ENCODE data around the gene RPLP2. TPM values are rescaled to one million over a fixed set of nuclear protein-coding genes. Genes with fewer than 3 reads are reported as not detected.

Gene RPLP2
- total RNA-seq, 1 experiment from 2014 or later, result 3,468 TPM

DNA sequence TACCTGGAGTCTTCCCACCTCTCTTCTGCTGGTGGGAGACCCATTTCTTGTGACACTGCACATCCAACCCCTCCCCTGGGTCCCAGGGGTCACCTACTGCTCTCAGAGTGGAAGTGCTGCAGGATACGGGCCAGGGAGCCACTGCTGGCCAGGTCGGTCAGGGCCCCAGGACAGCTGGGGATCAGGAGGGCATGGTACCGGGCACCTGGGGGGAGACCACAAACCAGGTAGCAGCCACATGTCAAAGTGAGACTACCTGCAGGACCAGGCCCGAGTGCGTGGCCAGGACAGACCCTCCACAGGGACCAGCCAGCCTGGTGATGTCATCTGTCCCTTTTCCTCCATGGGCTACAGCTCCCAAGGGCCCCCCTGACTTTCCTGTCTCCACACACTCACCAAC is 36.3 kb upstream of the RPLP2 start:
- Histone ChIP-seq H3K4me1 (ENCODE audit: control insufficient read depth, insufficient read depth, low read length) (peaks cover 33% of the 10 kb centered on the region), H3K27ac (ENCODE audit: low read length) (no peak overlapping the region; the same call in 1 of the 2 replicates), H3K9me3 (ENCODE audit: control insufficient read depth, insufficient read depth, low read depth, low read length) (no peaks in the 10 kb centered on the region), H3K27me3 (ENCODE audit: control insufficient read depth, insufficient read depth, low read length) (no peaks in the 10 kb centered on the region), H3K36me3 (ENCODE audit: control insufficient read depth, insufficient read depth, low read length) (peaks cover 4% of the 10 kb centered on the region; the same call in 1 of the 2 replicates), H3K4me3 (ENCODE audit: low read depth in 2 of 2, low read length in 2 of 2) (no peak overlapping the region)
- in situ Hi-C loops (cut with HindIII; ENCODE audit: low pct_unique_long_range_greater_than_20kb, low sequenced_read_pairs) (no loop called here), intact Hi-C loops (cut with micrococcal nuclease; ENCODE audit: unreplicated experiment) (no loop called here)
- no peak for DNase-seq (ENCODE audit: low read depth, low spot score)
- BruUV-seq (replicated peaks), result no TSS peak
- ATAC-seq, result no peak
- ChIA-PET CTCF (no interaction called here), POLR2A (no interaction called here)
- TF ChIP-seq, protein P1, sequence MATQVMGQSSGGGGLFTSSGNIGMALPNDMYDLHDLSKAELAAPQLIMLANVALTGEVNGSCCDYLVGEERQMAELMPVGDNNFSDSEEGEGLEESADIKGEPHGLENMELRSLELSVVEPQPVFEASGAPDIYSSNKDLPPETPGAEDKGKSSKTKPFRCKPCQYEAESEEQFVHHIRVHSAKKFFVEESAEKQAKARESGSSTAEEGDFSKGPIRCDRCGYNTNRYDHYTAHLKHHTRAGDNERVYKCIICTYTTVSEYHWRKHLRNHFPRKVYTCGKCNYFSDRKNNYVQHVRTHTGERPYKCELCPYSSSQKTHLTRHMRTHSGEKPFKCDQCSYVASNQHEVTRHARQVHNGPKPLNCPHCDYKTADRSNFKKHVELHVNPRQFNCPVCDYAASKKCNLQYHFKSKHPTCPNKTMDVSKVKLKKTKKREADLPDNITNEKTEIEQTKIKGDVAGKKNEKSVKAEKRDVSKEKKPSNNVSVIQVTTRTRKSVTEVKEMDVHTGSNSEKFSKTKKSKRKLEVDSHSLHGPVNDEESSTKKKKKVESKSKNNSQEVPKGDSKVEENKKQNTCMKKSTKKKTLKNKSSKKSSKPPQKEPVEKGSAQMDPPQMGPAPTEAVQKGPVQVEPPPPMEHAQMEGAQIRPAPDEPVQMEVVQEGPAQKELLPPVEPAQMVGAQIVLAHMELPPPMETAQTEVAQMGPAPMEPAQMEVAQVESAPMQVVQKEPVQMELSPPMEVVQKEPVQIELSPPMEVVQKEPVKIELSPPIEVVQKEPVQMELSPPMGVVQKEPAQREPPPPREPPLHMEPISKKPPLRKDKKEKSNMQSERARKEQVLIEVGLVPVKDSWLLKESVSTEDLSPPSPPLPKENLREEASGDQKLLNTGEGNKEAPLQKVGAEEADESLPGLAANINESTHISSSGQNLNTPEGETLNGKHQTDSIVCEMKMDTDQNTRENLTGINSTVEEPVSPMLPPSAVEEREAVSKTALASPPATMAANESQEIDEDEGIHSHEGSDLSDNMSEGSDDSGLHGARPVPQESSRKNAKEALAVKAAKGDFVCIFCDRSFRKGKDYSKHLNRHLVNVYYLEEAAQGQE (IDR thresholded peaks at IDR 0.05; ENCODE audit: insufficient read depth in 1 of 2, low read depth in 2 of 2, low read length in 1 of 2), result no peak
- no peak; the same call in 1 of the 2 replicates for TF ChIP-seq POLR2AphosphoS5 (IDR thresholded peaks at IDR 0.05; ENCODE audit: low read depth, low read length)
- no peak for TF ChIP-seq TCF7L2 (IDR thresholded peaks at IDR 0.05; ENCODE audit: low read depth, low read length)

DNA sequence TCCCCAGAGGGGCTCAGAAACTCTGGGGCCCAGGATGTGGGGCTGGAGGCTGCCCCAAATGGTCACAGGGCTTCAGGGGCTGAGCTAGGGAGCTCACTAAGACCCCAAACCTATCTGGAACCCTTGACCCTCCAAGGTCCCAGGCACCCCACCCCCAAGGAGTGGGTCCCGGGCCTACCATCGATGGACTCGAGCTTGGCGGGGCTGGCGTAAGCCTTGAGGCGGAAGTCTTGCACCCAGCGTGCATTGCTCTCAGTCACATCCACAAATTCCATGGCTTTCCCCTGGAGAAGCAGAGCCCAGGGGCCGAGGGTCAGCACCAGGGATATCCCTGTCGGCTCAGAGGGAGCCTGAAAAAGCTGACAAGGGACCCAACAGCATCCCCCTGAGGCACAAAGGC is 35.9 kb upstream of the RPLP2 start:
- H3K4me1 ChIP-seq (ENCODE audit: control insufficient read depth, insufficient read depth, low read length), result peaks cover 37% of the 10 kb centered on the region
- H3K36me3 ChIP-seq (ENCODE audit: control insufficient read depth, insufficient read depth, low read length), result peaks cover 4% of the 10 kb centered on the region; the same call in 1 of the 2 replicates
- TF ChIP-seq, protein P2, sequence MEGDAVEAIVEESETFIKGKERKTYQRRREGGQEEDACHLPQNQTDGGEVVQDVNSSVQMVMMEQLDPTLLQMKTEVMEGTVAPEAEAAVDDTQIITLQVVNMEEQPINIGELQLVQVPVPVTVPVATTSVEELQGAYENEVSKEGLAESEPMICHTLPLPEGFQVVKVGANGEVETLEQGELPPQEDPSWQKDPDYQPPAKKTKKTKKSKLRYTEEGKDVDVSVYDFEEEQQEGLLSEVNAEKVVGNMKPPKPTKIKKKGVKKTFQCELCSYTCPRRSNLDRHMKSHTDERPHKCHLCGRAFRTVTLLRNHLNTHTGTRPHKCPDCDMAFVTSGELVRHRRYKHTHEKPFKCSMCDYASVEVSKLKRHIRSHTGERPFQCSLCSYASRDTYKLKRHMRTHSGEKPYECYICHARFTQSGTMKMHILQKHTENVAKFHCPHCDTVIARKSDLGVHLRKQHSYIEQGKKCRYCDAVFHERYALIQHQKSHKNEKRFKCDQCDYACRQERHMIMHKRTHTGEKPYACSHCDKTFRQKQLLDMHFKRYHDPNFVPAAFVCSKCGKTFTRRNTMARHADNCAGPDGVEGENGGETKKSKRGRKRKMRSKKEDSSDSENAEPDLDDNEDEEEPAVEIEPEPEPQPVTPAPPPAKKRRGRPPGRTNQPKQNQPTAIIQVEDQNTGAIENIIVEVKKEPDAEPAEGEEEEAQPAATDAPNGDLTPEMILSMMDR (IDR thresholded peaks at IDR 0.05), result no peak
- TF ChIP-seq POLR2AphosphoS5 (IDR thresholded peaks at IDR 0.05; ENCODE audit: low read depth, low read length) (no peak), TCF7L2 (IDR thresholded peaks at IDR 0.05; ENCODE audit: low read depth, low read length) (no peak), SIN3A (IDR thresholded peaks at IDR 0.05; ENCODE audit: borderline replicate concordance, insufficient read depth, low read depth, low read length) (no peak)
- TF ChIP-seq, protein P1 (IDR thresholded peaks at IDR 0.05; ENCODE audit: insufficient read depth in 1 of 2, low read depth in 2 of 2, low read length in 1 of 2), result no peak
- in situ Hi-C loops (cut with HindIII; ENCODE audit: low pct_unique_long_range_greater_than_20kb, low sequenced_read_pairs) (no loop called here), intact Hi-C loops (cut with micrococcal nuclease; ENCODE audit: unreplicated experiment) (no loop called here)
- H3K27ac ChIP-seq (ENCODE audit: low read length), result no peak overlapping the region; the same call in 1 of the 2 replicates
- POLR2A ChIA-PET, result no interaction called here
- H3K27me3 ChIP-seq (ENCODE audit: control insufficient read depth, insufficient read depth, low read length), result no peaks in the 10 kb centered on the region
- H3K4me3 ChIP-seq (ENCODE audit: low read depth in 2 of 2, low read length in 2 of 2), result no peak overlapping the region
- ATAC-seq (no peak), DNase-seq (ENCODE audit: low read depth, low spot score) (no peak)
- CTCF ChIA-PET, result no interaction called here
- BruUV-seq (replicated peaks), result no TSS peak
- no peaks in the 10 kb centered on the region for H3K9me3 ChIP-seq (ENCODE audit: control insufficient read depth, insufficient read depth, low read depth, low read length)
